ENCODE data around the gene IL12RB2. TPM values are rescaled to one million over a fixed set of nuclear protein-coding genes. Genes with fewer than 3 reads are reported as not detected.

IL12RB2 gene
- total RNA-seq, 6 experiments from 2014 or later: not detected

GRCh38 chr1:67299296-67299695, 8.4 kb upstream of the IL12RB2 start:
- Mint-ChIP-seq H3K27ac (no peak overlapping the region), H3K27me3 (ENCODE audit: insufficient read depth) (peaks cover 16% of the 10 kb centered on the region), H3K4me1 (ENCODE audit: low read depth) (no peaks in the 10 kb centered on the region), H3K9me3 (no peaks in the 10 kb centered on the region), H3K36me3 (ENCODE audit: low read depth) (no peaks in the 10 kb centered on the region), H3K4me3 (no peak overlapping the region)
- no peak for DNase-seq
- no peak for TF ChIP-seq CTCF (IDR thresholded peaks at IDR 0.05)

GRCh38 chr1:67300561-67300960, 7.1 kb upstream of the IL12RB2 start:
- peaks cover 16% of the 10 kb centered on the region for H3K27me3 Mint-ChIP-seq (ENCODE audit: insufficient read depth)
- no peak for TF ChIP-seq CTCF (IDR thresholded peaks at IDR 0.05)
- no peak for DNase-seq
- H3K4me1 Mint-ChIP-seq (ENCODE audit: low read depth): no peaks in the 10 kb centered on the region
- no peaks in the 10 kb centered on the region for H3K9me3 Mint-ChIP-seq
- no peak overlapping the region for H3K27ac Mint-ChIP-seq
- no peaks in the 10 kb centered on the region for H3K36me3 Mint-ChIP-seq (ENCODE audit: low read depth)
- H3K4me3 Mint-ChIP-seq: no peak overlapping the region

- Mint-ChIP-seq H3K4me1 (ENCODE audit: low read depth) (no peaks in the 10 kb centered on the region), H3K9me3 (no peaks in the 10 kb centered on the region), H3K27ac (no peak overlapping the region), H3K36me3 (ENCODE audit: low read depth) (no peaks in the 10 kb centered on the region), H3K4me3 (no peak overlapping the region), H3K27me3 (ENCODE audit: insufficient read depth) (peaks cover 31% of the 10 kb centered on the region)
- no peak for TF ChIP-seq CTCF (IDR thresholded peaks at IDR 0.05)
- DNase-seq: no peak
Measured at GRCh38 chr1:67304023-67304422, 3.6 kb upstream of the IL12RB2 start.

GRCh38 chr1:67306547-67306946, 1.1 kb upstream of the IL12RB2 start:
- no peak overlapping the region for H3K27ac Mint-ChIP-seq
- no peak for DNase-seq
- no peaks in the 10 kb centered on the region for H3K4me1 Mint-ChIP-seq (ENCODE audit: low read depth)
- TF ChIP-seq CTCF (IDR thresholded peaks at IDR 0.05): no peak
- H3K4me3 Mint-ChIP-seq: no peak overlapping the region
- no peaks in the 10 kb centered on the region for H3K9me3 Mint-ChIP-seq
- H3K36me3 Mint-ChIP-seq (ENCODE audit: low read depth): no peaks in the 10 kb centered on the region
- H3K27me3 Mint-ChIP-seq (ENCODE audit: insufficient read depth): peaks cover 38% of the 10 kb centered on the region

GRCh38 chr1:67308136-67308535, 463 bp downstream of the IL12RB2 start:
- no peaks in the 10 kb centered on the region for H3K9me3 Mint-ChIP-seq
- TF ChIP-seq CTCF (IDR thresholded peaks at IDR 0.05): no peak
- H3K4me3 Mint-ChIP-seq: no peak overlapping the region
- H3K27me3 Mint-ChIP-seq (ENCODE audit: insufficient read depth): peaks cover 35% of the 10 kb centered on the region
- H3K36me3 Mint-ChIP-seq (ENCODE audit: low read depth): no peaks in the 10 kb centered on the region
- no peak overlapping the region for H3K27ac Mint-ChIP-seq
- H3K4me1 Mint-ChIP-seq (ENCODE audit: low read depth): no peaks in the 10 kb centered on the region
- DNase-seq: no peak

- H3K36me3 Mint-ChIP-seq (ENCODE audit: low read depth): no peaks in the 10 kb centered on the region
- no peak for TF ChIP-seq CTCF (IDR thresholded peaks at IDR 0.05)
Measured at GRCh38 chr1:67312615-67313014, 4.9 kb downstream of the IL12RB2 start.

More at GRCh38 chr1:67312615-67313014, 4.9 kb downstream of the IL12RB2 start:
- H3K4me1 Mint-ChIP-seq (ENCODE audit: low read depth): no peaks in the 10 kb centered on the region
- no peak overlapping the region for H3K4me3 Mint-ChIP-seq
- DNase-seq: no peak
- peaks cover 34% of the 10 kb centered on the region for H3K27me3 Mint-ChIP-seq (ENCODE audit: insufficient read depth)
- no peak overlapping the region for H3K27ac Mint-ChIP-seq
- H3K9me3 Mint-ChIP-seq: no peaks in the 10 kb centered on the region

All from HFFc6 (cell line).